Activated CD4-positive, alpha-beta T cell treated with anti-CD3 and anti-CD28 coated beads, Interleukin-2, amount 50 U/mL, for 48 hours (primary cell): ENCODE measurements around the gene FGF1.

Experiments used
- DNase-seq, 2 experiments: peaks; one replicate each; pipeline ENCODE4 v3.0.0-alpha.2; 2020

Gene FGF1

DNA sequence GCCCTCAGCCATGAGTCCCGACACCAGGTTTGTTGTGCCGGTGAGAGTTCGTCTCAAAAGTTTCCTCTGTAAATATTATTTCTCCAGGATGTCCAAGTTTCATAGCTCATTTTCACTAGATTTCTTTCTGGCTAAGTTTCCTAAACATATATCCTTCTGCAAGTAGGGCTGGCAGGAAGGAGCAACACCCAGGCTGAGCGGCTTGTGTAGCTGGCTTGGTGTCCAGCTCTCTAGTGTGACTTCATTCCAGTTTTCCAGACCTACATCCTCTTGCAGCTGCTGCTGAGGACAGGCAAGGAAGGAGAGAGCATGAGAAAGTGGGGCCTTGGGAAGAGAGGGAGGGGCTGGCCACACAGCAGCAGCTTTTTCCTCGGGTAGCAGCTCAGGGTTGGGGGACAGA lies 80.3 kb downstream of the FGF1 start:
- DNase-seq: no peak

DNA sequence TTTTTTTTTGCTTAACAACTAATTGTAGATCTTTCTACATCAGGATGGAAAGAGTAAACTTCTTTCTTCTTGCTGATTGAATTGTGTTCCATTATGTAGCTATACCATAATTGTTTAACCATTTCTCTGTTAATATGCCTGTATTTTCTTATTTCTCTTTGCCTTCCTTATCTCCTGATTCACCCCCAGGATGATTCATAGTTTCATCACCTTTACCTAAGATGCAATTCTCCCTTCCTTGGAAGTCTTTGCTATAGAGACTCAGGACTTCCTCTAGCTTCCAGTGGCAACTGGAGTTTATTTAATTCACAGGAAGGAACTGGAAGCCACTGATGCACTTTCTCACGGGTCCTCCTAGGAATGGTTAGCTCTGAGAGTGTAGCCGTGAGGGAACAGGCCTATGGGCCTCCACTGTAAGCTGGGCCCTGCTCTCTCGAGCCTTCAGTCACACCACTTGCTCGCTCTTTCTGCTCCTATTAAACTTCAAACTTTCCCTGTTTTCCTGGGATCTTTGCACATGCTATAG lies 83.1 kb downstream of the FGF1 start:
- DNase-seq: no peak

DNA sequence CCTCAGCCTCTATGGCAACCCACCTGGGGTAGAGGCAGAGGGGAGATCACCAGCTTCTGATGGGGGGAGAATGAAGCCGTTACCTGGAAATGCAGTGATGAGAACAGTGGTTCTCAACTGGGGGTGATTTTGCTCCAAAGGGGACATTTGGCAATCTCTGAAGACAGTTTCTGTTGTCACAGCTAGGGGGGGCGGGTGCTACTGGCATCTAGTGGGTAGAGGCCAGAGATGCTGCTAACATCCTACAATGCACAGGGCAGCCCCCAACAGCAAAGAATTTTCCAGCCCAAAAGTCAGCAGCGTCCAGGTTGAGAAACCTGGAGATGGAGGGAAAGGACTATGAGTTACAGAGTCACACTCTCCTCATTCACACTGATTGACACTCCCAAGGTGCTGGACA lies 84.5 kb downstream of the FGF1 start:
- DNase-seq: no peak

DNA sequence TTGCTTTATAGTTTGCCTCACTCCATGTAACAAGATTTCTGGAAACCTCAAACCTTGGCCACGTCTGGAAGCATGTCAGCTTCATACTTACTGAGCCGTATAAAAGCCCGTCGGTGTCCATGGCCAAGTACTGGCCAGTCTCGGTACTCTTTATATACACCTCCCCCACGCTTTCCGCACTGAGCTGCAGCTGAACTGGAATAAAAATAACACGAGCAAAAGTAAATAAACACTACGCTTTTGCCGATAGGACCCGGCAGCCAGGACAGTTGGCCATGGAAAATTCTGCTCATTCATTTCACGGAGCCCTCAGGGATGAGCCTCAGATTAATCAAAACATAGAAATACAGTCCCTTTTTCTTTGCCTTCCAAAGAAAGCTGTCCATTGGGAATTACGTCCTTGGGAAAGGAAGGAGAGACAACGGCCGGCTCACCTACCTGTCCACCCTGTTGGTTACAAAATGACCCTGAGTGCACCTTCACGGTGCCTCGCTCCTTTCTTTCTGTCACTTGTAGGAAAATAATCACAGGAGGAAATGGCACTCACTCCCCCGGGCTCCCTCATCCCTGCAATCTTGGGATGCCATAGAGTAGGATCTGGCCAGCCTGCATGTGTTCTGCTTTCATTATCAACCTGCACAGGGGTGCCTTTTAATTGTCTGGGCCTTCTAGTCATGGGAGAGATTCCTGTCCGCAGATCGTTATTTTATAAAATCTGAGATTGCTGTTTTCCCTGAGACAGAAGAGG lies 85.1 kb downstream of the FGF1 start:
- no peak for DNase-seq

DNA sequence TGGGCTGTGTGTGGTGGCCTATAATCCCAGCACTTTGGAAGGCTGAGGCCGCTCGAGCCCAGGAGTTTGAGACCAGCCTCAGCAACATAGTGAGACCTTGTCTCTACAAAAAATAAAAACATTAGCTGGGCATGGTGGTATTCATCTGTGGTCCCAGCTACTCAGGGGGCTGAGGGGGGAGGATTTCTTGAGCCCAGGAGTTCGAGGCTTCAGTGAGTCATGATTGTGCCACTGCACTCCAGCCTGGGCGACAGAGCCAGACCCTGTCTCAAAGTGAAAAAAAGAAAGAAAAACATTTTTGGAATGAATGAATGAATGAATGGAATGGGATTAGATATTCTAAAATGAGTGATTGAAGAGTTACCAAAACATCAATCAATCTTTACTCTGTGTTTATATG lies 85.8 kb downstream of the FGF1 start:
- no peak for DNase-seq

DNA sequence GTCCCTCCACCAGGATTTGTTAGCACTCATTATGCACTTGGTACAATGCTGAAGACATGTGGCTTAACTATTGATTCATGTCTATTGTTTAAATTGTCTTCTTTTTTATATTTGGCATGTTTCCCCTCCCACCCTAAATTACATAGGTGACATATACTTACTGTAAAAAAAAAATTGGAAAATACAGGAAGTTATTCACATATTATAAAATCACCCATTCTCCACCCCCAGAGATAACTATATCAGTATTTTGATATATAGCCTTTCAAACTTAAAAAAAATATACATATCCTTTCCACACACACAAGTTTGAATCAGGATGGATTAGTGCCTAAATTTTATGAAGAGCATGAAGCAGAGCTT lies 87.6 kb downstream of the FGF1 start:
- DNase-seq: no peak

DNA sequence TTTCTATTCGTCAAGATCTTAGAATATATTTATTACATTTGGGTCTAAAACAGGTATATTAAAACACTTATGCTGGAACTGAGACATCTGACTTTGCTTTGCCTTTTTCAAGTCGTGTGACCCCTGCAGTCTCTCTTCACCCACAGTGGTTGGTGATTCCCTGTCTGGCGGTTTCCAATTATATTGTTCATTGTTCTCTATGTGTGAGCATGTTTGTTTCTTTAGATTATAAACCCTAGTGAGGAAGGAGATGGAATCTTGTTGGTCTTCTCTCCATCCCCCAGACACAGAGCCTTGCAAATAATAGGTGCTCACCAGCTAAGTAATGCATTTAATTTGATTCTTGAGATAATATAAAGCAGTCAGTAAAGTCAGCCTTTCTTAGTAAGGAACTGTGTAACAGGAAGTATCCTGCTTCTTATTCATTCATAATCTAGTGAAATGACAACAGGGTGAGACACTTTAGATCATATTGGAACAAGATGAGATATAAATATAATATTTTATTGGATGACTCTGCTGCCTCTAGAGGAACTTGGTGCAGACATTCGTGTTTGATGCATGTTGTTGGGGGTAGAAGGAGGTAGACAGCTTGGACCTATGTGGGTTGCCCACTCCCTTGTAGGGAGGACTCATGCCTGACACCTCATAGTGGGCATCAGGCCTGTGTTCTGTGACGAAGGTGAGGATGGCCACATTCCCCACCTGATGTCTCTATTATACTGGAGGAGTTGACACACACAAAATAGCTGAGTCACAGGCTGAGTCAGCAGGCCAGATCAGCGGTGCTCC lies 88.1 kb downstream of the FGF1 start:
- peak; percentile 27 to 56 for DNase-seq

DNA sequence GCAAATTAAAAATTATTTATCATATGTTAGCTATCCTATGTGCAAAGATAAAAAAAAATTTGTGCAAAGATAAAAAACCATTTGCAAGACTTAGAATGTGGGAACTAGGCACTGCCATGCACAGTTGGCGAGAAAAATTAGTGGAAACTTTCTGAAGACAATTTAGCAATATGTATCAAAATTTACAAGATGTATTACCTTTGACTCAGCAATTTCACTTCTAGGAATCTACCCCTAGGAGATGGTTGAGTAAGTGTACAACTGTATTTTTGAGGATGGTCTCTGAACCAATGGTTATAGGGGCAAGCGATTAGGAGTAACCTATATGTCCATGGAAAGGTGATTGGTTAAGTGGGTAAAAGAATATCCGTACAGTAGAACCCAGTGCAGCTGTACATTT lies 88.9 kb downstream of the FGF1 start:
- no peak for DNase-seq

DNA sequence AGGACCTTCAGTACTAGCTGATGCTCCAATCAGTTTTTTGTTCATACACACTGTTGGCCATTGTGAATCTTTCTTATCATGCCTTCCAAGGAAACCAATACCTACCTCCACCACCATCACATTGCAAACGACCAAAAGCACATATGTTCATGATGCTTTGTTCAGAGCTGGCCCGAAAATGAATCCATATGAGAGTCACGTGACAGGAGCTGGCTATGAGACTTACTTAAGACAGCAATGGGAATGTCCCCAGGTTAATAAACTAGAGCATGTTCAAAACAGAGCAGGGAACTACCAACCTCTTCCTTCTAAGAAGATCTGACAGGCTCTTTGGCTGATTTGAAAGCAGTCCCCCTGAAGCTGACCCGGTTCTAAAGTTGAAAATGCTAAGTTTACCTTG lies 93.5 kb downstream of the FGF1 start:
- DNase-seq: no peak

DNA sequence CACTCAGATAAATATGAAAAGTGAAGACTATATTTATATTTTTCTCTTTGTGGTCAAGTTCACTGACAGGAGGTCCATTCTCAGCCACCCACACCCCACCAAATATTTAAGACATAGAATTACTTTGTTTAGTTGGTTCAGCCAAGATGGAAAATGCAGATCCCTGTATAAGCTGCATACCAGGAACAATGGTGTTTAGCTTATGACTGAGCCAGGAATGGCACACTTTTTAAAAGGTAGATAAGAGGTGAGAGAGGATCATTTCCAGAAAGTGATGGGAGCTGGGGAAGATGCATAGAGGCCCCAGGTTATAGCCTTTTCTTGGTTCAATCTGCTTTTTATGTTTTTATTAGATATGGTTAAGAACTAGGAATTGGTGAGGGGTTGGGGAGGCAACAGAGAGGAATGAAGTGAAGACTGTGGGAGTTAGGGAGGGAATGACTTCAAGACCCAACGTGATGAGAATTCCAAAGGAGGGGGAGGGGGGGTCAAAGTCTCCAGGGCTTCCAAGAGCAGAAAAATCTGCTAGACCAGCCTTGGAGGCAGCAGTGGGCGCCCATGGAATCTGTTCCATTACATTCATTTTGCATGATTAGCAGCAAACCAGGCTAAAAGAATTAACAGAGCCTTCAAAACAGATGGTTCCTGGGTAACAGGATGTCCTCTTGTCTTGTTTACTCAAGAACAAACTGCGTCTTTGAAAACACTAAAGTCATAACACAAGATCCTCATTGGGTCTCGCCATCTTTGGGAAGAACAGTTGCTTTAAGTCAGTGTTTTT lies 95.2 kb downstream of the FGF1 start:
- DNase-seq: no peak

DNA sequence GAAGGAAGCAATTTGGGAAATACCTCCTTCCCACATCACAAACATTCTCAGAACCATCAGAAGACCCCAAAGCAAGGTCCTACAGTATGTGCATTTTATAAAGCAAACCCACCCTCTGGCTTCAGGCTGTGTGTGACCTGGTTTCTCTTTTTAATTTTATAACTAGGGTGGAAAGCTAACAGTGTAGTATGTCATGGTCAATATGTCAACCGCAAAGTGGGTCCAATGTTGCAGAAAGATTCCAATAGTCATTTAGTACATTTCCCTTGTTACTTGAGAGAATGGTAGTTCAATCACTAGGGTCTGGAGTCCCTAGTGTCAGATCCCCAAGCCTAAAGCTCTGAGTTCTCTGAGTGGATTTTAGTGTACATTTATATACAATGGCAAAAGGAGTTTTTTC lies 96.2 kb downstream of the FGF1 start:
- DNase-seq: no peak

DNA sequence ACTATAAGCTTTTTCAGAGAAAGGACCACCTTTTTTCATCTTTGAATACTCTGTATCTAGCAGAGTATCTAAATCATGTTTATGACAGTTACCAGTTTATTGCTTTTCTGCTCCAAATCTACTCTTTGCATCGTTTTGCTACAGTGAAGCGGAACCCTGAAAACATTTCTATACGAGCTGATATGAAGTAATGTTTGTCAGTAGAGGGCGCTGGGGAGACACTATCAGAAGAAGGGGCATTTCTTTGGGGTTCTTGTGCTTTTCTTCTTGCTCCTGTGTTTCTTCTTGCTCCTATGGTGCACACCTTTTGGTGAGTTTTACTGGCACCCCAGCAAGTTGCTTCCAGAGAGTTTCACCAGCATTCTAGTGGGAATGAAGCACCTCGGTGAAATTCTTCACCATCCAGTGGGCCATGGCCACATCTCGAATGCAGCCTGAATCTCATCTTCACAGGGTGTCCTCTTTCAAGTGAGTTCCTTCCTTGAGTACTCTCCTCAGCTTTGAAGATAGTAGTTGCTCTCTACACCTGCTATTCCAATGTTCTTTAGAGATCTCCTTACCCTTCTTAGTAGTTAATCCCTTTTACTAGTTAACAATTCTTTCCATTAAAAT lies 98.4 kb downstream of the FGF1 start:
- DNase-seq: peak in 1 of 2 experiments; percentile 14

DNA sequence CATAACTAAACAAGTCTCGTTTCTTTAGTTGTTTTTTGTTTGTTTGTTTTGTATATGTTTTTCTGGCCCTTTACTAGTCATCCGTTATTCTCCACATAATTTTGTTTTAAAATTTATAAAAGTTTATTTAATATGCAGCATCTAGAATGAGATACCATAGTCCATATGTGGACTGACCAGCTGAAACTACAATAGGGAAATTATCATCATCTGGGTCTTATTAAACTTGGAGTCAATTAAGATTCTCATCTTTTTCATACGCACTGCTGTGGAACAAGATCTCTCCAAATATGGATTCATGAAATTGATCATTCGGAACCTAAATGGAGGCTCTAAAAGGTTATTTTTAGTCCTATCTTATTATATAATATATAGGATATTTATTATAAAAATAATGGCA lies 99.3 kb downstream of the FGF1 start:
- DNase-seq: no peak

DNA sequence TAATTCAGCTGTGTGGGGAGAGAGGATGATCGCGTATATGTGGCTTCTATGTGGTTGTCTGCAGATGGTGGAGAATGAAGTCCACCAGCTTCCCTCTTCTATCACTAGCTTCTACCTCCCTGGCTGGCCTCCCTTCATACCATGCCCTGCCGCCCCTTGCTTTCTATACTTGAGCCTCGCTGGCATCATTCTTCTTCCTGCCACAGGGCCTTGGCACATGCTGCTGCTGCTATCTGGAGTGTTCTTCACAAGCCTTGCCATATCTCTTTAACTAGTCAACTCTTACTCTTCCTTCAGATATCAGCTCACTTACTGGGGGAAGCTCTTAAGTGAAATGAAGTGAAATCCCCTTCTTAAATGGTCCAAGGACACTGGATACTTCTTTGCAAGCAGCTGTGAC lies 100.4 kb downstream of the FGF1 start:
- DNase-seq: no peak

DNA sequence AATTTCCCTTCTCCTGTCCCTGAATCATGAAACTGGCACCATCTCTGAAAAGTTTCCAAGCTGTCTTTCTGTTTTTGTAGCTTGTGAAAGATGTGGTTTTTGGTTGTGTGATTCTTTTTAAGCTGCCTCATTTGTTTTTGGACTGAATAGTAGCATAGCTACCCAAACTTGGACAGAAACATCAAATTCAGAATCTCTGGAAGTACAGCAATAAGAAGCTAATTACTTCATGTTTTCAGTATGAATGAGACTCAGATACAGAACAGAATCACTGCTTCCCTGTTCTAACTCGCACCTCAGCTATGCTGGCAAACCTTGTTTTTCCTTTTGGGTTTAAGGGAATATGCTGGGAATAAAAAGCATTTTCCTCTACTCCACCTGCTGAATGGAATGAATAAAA lies 101.0 kb downstream of the FGF1 start:
- DNase-seq: no peak

DNA sequence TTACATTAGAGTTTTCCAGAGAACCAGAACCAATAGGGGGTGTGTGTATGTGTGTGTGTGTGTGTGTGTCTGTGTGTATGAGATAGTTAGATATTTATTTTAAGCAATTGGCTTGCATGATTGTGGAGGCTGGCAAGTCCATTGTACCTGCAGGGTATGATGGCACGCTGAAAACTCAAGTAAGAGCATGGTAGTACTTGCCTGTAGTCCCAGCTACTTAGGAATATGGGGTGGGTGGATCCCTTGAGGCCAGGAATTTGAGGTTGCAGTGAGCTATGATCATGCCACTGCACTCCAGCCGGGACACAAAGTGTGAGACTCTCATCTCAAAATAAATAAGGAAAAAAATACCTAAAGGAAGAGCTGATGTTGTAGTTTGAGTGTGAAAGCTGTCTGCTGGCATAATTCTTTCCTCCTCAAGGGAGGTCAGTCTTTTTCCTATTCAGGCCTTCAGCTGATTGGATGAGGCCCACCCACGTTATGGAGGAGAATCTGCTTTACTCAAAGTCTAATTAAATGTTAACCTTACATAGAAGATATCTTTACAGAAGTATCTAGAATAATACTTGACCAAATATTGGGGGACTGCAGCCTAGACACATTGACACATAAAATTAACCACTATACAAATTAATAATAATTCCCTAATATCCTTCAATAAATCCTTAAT lies 107.6 kb downstream of the FGF1 start:
- DNase-seq: no peak

DNA sequence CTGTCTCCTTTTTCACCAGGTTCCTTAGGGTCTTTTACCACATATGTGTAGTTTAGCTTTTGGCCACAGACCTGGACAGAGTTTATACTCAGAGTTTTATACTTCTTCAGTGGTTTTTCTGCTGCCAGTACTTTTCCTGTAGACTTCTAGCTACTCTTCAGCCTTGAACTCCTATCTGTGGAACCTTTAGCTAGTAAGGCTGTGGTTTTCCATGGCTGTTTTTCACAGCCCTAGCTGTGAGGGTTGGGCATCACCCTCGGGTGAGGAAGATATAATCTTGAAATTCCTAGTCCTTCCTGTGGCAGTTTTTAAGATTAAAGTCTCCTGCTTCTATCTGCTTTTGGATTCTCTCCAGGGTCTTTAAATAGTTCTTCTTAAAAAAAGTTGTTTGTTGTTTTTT lies 109.1 kb downstream of the FGF1 start:
- DNase-seq: no peak

DNA sequence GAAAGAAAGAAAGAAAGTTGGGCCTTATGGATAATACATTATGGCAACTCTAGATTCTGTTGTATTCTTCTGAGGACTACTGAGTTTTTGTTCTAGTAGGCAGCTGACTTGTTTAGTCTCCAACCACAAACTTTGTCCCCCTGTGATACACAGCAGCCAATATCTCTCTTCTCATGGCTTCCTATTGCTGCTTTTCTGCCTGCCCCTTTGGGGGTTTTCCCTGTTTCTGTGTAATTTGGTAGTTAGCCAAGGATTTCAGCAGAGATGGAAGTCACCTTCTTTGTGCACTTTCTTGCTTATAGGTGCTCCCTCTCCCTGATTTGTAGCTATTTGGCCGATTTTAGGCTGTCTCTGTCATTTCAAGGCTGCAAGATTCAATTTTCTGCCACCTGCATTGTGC lies 109.6 kb downstream of the FGF1 start:
- no peak for DNase-seq

DNA sequence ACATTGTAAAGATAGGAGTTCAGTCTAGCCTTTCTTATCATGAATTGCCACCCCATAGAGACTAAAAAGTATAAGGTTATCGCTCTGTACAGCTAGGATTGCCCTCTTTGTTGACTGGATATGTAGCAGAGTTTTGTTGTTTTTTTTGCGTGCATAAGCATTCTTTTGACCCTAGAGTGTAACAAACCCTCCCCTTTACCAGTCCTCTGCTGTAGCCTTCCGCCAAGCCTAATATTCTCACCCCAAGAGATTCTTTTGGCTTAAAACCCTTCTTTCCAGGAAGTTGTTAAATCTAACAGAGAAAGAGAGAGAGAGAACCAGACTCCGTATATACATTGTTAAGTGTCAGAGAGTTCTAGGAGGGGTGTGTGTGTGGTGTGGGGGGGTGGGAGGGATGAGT lies 113.9 kb downstream of the FGF1 start:
- no peak for DNase-seq

DNA sequence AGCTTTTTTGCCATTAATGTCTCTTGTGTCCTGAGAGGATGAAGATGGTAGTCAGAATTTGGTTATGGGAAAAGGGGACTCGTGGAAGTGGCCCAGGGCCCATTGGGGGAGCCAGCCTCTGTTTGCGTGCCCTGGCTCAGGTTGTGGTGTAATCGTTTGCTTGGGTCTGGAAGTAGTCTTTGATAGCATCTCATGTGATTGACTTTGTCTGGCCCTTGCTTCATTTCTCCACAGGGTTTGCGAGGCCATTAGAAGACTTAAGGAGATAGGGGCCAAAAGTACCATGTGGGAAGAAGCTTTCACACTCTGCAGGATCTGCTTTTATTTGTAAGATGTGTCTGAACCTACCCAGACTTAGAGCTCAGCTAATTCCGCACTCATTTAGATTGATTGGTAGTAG lies 114.5 kb downstream of the FGF1 start:
- no peak for DNase-seq

DNA sequence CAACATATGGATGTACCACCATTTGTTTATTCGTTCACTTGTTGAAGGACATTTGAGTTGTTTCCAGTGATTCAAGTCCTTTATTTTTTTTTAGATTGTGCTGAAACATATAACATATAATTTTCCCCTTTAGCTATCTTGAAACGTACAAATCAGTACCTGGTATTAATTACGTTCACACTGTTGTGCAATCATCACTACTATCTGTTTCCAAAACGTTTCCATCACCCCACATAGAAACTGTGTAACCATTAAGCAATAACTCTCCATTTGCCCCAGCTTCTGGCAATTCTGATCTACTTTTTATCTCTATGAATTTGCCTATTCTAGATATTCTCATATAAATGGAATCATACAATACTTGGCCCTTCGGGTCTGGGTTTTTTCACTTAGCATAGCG lies 116.0 kb downstream of the FGF1 start:
- no peak for DNase-seq

DNA sequence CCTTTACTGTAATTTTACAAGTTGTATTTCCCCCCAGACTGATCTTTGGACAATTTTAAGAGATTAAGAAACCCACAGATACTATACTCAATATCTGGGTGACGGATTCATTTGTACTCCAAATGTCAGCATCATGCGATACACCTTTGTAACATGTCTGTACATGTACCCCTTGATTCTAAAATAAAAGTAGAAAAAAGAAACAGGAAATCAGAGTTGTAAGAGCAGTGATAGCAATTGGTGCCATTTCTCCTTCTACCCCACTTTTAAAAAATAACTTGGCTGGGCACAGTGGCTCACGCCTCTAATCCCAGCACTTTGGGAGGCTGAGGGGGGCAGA lies 116.9 kb downstream of the FGF1 start:
- DNase-seq: no peak
